CD14-positive monocyte (primary cell): ENCODE results near the gene RAB11FIP5. TPM values are rescaled to one million over a fixed set of nuclear protein-coding genes. Genes with fewer than 3 reads are reported as not detected.

Experiments used
- DNase-seq, 3 donors: peaks; one replicate each; pipeline ENCODE4 v3.0.0-alpha.2; 2011 to 2022
- H2AFZ ChIP-seq: 2 replicates; pipeline ENCODE4 v1.6.0; 2012; ENCODE audit warnings: mild to moderate bottlenecking, low read depth, low read length, inconsistent platforms; ENCODE audit not compliant: insufficient read depth, poor library complexity, severe bottlenecking
- H3K27ac ChIP-seq, 2 donors: 1 replicate in 1 of 2; 2 replicates in 1 of 2; pipeline ENCODE4 v1.5.1; 2012 to 2013; ENCODE audit warnings: low read length in 2 of 2, control low read depth in 1 of 2, inconsistent platforms in 1 of 2, low read depth in 1 of 2, mild to moderate bottlenecking in 1 of 2
- H3K27me3 ChIP-seq, 2 donors: one replicate each; pipeline versions ENCODE4 v1.6.0 to v1.6.1; 2011 to 2013; ENCODE audit warnings: low read length in 2 of 2; ENCODE audit not compliant: control insufficient read depth in 2 of 2, insufficient read depth in 2 of 2
- H3K36me3 ChIP-seq, 2 donors: replicated peaks in 1 of 2; 1 replicate in 1 of 2; 2 replicates in 1 of 2; pipeline versions ENCODE4 v1.5.1 to v1.6.1; 2012 to 2013; ENCODE audit warnings: low read length in 2 of 2, control low read depth in 1 of 2, inconsistent platforms in 1 of 2, mild to moderate bottlenecking in 1 of 2; ENCODE audit not compliant: insufficient read depth in 2 of 2, control insufficient read depth in 1 of 2
- H3K4me1 ChIP-seq, 2 donors: 1 replicate in 1 of 2; 2 replicates in 1 of 2; pipeline versions ENCODE4 v1.5.1 to v1.6.1; 2012 to 2013; ENCODE audit warnings: low read length in 2 of 2, control low read depth in 1 of 2, inconsistent platforms in 1 of 2, mild to moderate bottlenecking in 1 of 2, moderate library complexity in 1 of 2; ENCODE audit not compliant: insufficient read depth in 2 of 2, control insufficient read depth in 1 of 2
- H3K4me2 ChIP-seq: replicated peaks from 2 replicates; pipeline ENCODE3; 2012; ENCODE audit warnings: low read length, moderate library complexity, mild to moderate bottlenecking; ENCODE audit not compliant: poor library complexity, severe bottlenecking; ENCODE audit errors: extremely low read depth
- H3K4me3 ChIP-seq, 3 experiments: fragments of 200-600 bp in 1 of 3; sonication (generic) in 1 of 3; replicated peaks in 1 of 3; 1 replicate in 2 of 3; 2 replicates in 1 of 3; pipeline ENCODE4 v1.5.1; 2011 to 2013; ENCODE audit warnings: low read length in 3 of 3, mild to moderate bottlenecking in 3 of 3, control low read depth in 2 of 3, low read depth in 2 of 3, inconsistent platforms in 1 of 3, moderate library complexity in 1 of 3
- H3K79me2 ChIP-seq: 2 replicates; pipeline ENCODE4 v1.6.0; 2012; ENCODE audit warnings: mild to moderate bottlenecking, control low read depth, inconsistent platforms, low read length, moderate library complexity; ENCODE audit not compliant: insufficient read depth
- H3K9ac ChIP-seq: 2 replicates; pipeline ENCODE4 v1.6.0; 2017; ENCODE audit warnings: low read length, mild to moderate bottlenecking; ENCODE audit not compliant: insufficient read depth, poor library complexity, severe bottlenecking
- H3K9me3 ChIP-seq, 2 donors: replicated peaks in 1 of 2; 1 replicate in 1 of 2; 2 replicates in 1 of 2; pipeline versions ENCODE4 v1.5.1 to v1.6.1; 2012 to 2013; ENCODE audit warnings: low read length in 2 of 2, control low read depth in 1 of 2; ENCODE audit not compliant: control insufficient read depth in 1 of 2, insufficient read depth in 1 of 2
- H4K20me1 ChIP-seq: 2 replicates; pipeline ENCODE4 v1.6.0; 2012; ENCODE audit warnings: mild to moderate bottlenecking, low read length, control low read depth, moderate library complexity; ENCODE audit not compliant: insufficient read depth
- H3K27ac Mint-ChIP-seq, 7 donors: one replicate each; pipeline ENCODE4 v1.8.0; 2020; ENCODE audit warnings: mild to moderate bottlenecking in 7 of 7, mixed read lengths in 7 of 7, moderate library complexity in 6 of 7, inconsistent platforms in 2 of 7
- H3K27me3 Mint-ChIP-seq, 3 donors: one replicate each; pipeline ENCODE4 v1.8.0; 2021 to 2022; ENCODE audit warnings: low read depth in 3 of 3, mild to moderate bottlenecking in 3 of 3, mixed read lengths in 3 of 3, moderate library complexity in 3 of 3, inconsistent platforms in 1 of 3
- H3K36me3 Mint-ChIP-seq, 2 donors: one replicate each; pipeline ENCODE4 v1.8.0; 2020; ENCODE audit warnings: mixed read lengths in 2 of 2, inconsistent platforms in 1 of 2, mild to moderate bottlenecking in 1 of 2
- H3K4me1 Mint-ChIP-seq: one replicate; pipeline ENCODE4 v1.8.0; 2020; ENCODE audit warnings: mild to moderate bottlenecking, mixed read lengths
- H3K4me3 Mint-ChIP-seq, 2 donors: one replicate each; pipeline ENCODE4 v1.8.0; 2020; ENCODE audit warnings: mild to moderate bottlenecking in 2 of 2, mixed read lengths in 2 of 2, moderate library complexity in 1 of 2
- H3K9me3 Mint-ChIP-seq, 7 donors: one replicate each; pipeline ENCODE4 v1.8.0; 2020 to 2022; ENCODE audit warnings: mixed read lengths in 7 of 7, mild to moderate bottlenecking in 6 of 7, moderate library complexity in 6 of 7, inconsistent platforms in 2 of 7
- CTCF ChIP-seq: fragments of 200-600 bp; IDR thresholded peaks from one replicate; pipeline ENCODE4 v1.8.0; 2022; ENCODE audit warnings: antibody characterized with exemption, mild to moderate bottlenecking
- WGBS: methylation state at CpG from one replicate; pipeline ENCODE4 v1.1.5; 2013; ENCODE audit warnings: missing lambda C conversion rate; ENCODE audit not compliant: insufficient coverage; 5-methylcytosine and 5-hydroxymethylcytosine counted together
- intact Hi-C, 2 donors: fragments of 100-400 bp; cut with micrococcal nuclease; formaldehyde crosslinking; loops; one replicate each; pipeline versions ENCODE4 v1.15.0 to v1.15.1; 2023
- polyA plus RNA-seq, 3 donors: library from polyadenylated mRNA; depleted of rRNA in 1 of 3; unstranded in 2 of 3; stranded (reverse) in 1 of 3; fragments of 300-500 nt in 2 of 3; fragments of >200 nt in 1 of 3; fragmentation: Illumina TruSeq in 2 of 3; gene quantifications; 1 replicate in 2 of 3; 2 replicates in 1 of 3; pipeline ENCODE4 v1.2.3, GENCODE V29; 2012 to 2021

The RAB11FIP5 gene
- polyA plus RNA-seq, 3 donors: 0.57 to 0.93 (median 0.61) TPM

- H3K79me2 ChIP-seq: peaks cover 9% of the 10 kb centered on the region
- H3K27me3 ChIP-seq: no peaks in the 10 kb centered on the region
- peaks cover under 1% of the 10 kb centered on the region for H4K20me1 ChIP-seq
- peaks cover 41 to 44% of the 10 kb centered on the region in 2 donors for H3K4me1 ChIP-seq
- DNase-seq: no peak
- TF ChIP-seq CTCF: no peak
- H2AFZ ChIP-seq: no peak overlapping the region
- Mint-ChIP-seq H3K27me3 (peaks cover 0 to 5% (median 0%) of the 10 kb centered on the region in 3 donors), H3K9me3 (peaks cover 0 to 4% (median 2%) of the 10 kb centered on the region in 7 donors), H3K4me3 (no peak overlapping the region), H3K4me1 (peaks cover 45% of the 10 kb centered on the region), H3K36me3 (peaks cover 27 to 45% of the 10 kb centered on the region in 2 donors), H3K27ac (no peak overlapping the region)
- H3K9ac ChIP-seq: no peak overlapping the region
- 80% methylated on average over 1 of the region's 6 CpGs for WGBS
- H3K36me3 ChIP-seq: peaks cover 29 to 39% of the 10 kb centered on the region in 2 donors
- intact Hi-C loops: no loop called here
- no peak overlapping the region for H3K4me2 ChIP-seq
- no peak overlapping the region for H3K4me3 ChIP-seq
- no peak overlapping the region for H3K27ac ChIP-seq
- H3K9me3 ChIP-seq: no peaks in the 10 kb centered on the region
Observed at GRCh38 chr2:73037947-73038585, 74.7 kb downstream of the RAB11FIP5 start.

- H3K9me3 Mint-ChIP-seq: peaks cover 0 to 4% (median 2%) of the 10 kb centered on the region in 7 donors
- H3K27ac ChIP-seq: peak overlapping the region; percentile 89 to 92
- no peak overlapping the region for H3K4me3 Mint-ChIP-seq
- intact Hi-C loops: no loop called here
- H3K27me3 Mint-ChIP-seq: peaks cover 0 to 5% (median 0%) of the 10 kb centered on the region in 3 donors
- no peak overlapping the region for H3K9ac ChIP-seq
- H3K9me3 ChIP-seq: no peaks in the 10 kb centered on the region
- no peak overlapping the region for H2AFZ ChIP-seq
- peaks cover 27 to 37% of the 10 kb centered on the region in 2 donors for H3K36me3 ChIP-seq
- H3K36me3 Mint-ChIP-seq: peaks cover 25 to 45% of the 10 kb centered on the region in 2 donors
- H3K79me2 ChIP-seq: peaks cover 9% of the 10 kb centered on the region
- DNase-seq: peak in 2 of 3 donors; percentile 14 to 25
- H3K27ac Mint-ChIP-seq: peak overlapping the region; percentile 85 to 98 (median 95)
- peaks cover 57% of the 10 kb centered on the region for H3K4me1 Mint-ChIP-seq
- no peak for TF ChIP-seq CTCF
- H3K4me1 ChIP-seq: peaks cover 54 to 57% of the 10 kb centered on the region in 2 donors
- WGBS: 64% methylated on average over 9 of the region's 11 CpGs
- H3K4me3 ChIP-seq: no peak overlapping the region
- H4K20me1 ChIP-seq: no peaks in the 10 kb centered on the region
- no peaks in the 10 kb centered on the region for H3K27me3 ChIP-seq
- no peak overlapping the region for H3K4me2 ChIP-seq
Observed at GRCh38 chr2:73036766-73037165, 76.0 kb downstream of the RAB11FIP5 start.
